ENCODE measurements around the gene FRK. TPM values are rescaled to one million over a fixed set of nuclear protein-coding genes. Genes with fewer than 3 reads are reported as not detected.

The FRK gene
- total and polyA plus RNA-seq, 2 donors from 2014 or later = 5.9 to 25.0 TPM

DNA sequence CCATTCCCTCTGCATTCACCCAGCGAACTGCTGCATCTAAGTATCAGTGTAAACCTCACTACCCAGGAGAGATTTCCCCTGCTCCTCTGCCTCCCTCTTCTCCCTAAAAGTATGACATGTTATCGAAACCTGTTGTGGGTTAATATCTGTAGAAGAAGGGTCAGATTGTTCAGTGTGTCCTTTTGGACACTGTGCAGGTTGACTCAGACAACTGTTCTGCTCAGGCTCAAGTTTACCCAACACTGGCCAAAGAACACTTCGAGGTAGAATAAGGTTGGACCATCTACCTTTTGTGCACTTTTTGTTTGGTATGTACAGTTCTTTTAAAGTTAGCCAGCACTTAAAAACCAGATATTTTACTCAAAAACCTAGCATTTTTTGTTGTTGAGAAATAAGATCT, 44.6 kb upstream of the FRK start:
- Histone ChIP-seq H3K9me3 (ENCODE audit: control insufficient read depth in 2 of 3, insufficient read depth in 1 of 3, low read length in 3 of 3) (no peaks in the 10 kb centered on the region), H3K4me3 (ENCODE audit: low read length in 3 of 3) (peak overlapping the region in 1 of 3 donors; percentile 7), H3K27me3 (ENCODE audit: control insufficient read depth, insufficient read depth, low read length) (no peaks in the 10 kb centered on the region), H3K36me3 (ENCODE audit: control insufficient read depth in 2 of 3, insufficient read depth in 3 of 3, low read length in 3 of 3) (peaks cover 0 to 21% (median 7%) of the 10 kb centered on the region in 3 donors), H3K9ac (ENCODE audit: low read length in 3 of 3) (peak overlapping the region in 1 of 3 donors; percentile 6), H3K4me1 (ENCODE audit: control insufficient read depth in 2 of 3, insufficient read depth in 2 of 3, low read depth in 1 of 3, low read length in 3 of 3) (peaks cover 0 to 34% (median 26%) of the 10 kb centered on the region in 3 donors), H3K27ac (ENCODE audit: low read depth in 2 of 2, low read length in 2 of 2) (peak overlapping the region; percentile 26 to 78)
- DNase-seq (no peak), FAIRE-seq (no peak)
- no peak for TF ChIP-seq CTCF (IDR thresholded peaks at IDR 0.05; ENCODE audit: borderline replicate concordance, extremely low read depth, insufficient read depth)
- intact Hi-C loops (cut with DNase I) = no loop called here

- H3K36me3 ChIP-seq (ENCODE audit: control insufficient read depth in 2 of 3, insufficient read depth in 3 of 3, low read length in 3 of 3) = peaks cover 0 to 16% (median 5%) of the 10 kb centered on the region in 3 donors
- H3K9ac ChIP-seq (ENCODE audit: low read length in 3 of 3) = no peak overlapping the region
- no peak for TF ChIP-seq CTCF (IDR thresholded peaks at IDR 0.05; ENCODE audit: borderline replicate concordance, extremely low read depth, insufficient read depth)
- DNase-seq (no peak), FAIRE-seq (no peak)
- intact Hi-C loops (cut with DNase I) = no loop called here
- H3K27me3 ChIP-seq (ENCODE audit: control insufficient read depth, insufficient read depth, low read length) = no peaks in the 10 kb centered on the region
- peak overlapping the region in 2 of 3 donors; percentile 7 to 24 for H3K4me3 ChIP-seq (ENCODE audit: low read length in 3 of 3)
- peaks cover 0 to 34% (median 26%) of the 10 kb centered on the region in 3 donors for H3K4me1 ChIP-seq (ENCODE audit: control insufficient read depth in 2 of 3, insufficient read depth in 2 of 3, low read depth in 1 of 3, low read length in 3 of 3)
- H3K27ac ChIP-seq (ENCODE audit: low read depth in 2 of 2, low read length in 2 of 2) = peak overlapping the region in 1 of 2 donors; percentile 26
- no peaks in the 10 kb centered on the region for H3K9me3 ChIP-seq (ENCODE audit: control insufficient read depth in 2 of 3, insufficient read depth in 1 of 3, low read length in 3 of 3)
Observed at GRCh38 chr6:116104636-116105035, 43.9 kb upstream of the FRK start.

- intact Hi-C loops (cut with DNase I) = no loop called here
- DNase-seq (no peak), FAIRE-seq (no peak)
- H3K36me3 ChIP-seq (ENCODE audit: control insufficient read depth in 2 of 3, insufficient read depth in 3 of 3, low read length in 3 of 3) = no peaks in the 10 kb centered on the region
- no peaks in the 10 kb centered on the region for H3K9me3 ChIP-seq (ENCODE audit: control insufficient read depth in 2 of 3, insufficient read depth in 1 of 3, low read length in 3 of 3)
- H3K4me1 ChIP-seq (ENCODE audit: control insufficient read depth in 2 of 3, insufficient read depth in 2 of 3, low read depth in 1 of 3, low read length in 3 of 3) = peaks cover 0 to 40% (median 33%) of the 10 kb centered on the region in 3 donors
- H3K27me3 ChIP-seq (ENCODE audit: control insufficient read depth, insufficient read depth, low read length) = no peaks in the 10 kb centered on the region
- H3K27ac ChIP-seq (ENCODE audit: low read depth in 2 of 2, low read length in 2 of 2) = no peak overlapping the region
- TF ChIP-seq CTCF (IDR thresholded peaks at IDR 0.05; ENCODE audit: borderline replicate concordance, extremely low read depth, insufficient read depth) = no peak
- peak overlapping the region in 1 of 3 donors; percentile 94 for H3K4me3 ChIP-seq (ENCODE audit: low read length in 3 of 3)
- H3K9ac ChIP-seq (ENCODE audit: low read length in 3 of 3) = no peak overlapping the region
Observed at GRCh38 chr6:116102873-116103272, 42.2 kb upstream of the FRK start.

DNA sequence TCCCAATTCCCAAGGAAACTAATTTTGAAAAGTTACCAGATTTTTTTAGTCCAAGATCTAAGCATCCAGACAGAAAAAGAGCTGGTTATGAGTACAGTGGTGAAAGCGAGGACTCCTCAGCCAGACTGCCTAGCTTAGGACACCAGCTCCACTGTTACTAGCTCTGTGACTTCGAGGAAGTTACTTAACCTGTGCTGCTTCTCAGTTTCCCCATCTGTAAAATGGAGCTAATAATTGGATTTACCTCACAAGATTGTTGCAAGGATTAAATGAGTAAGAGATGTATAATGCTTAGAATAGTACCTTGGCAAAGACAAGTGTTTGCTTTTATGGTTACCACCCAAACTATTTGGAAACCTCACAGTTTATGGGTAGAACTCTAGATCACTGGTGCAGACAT, 41.1 kb upstream of the FRK start:
- no peaks in the 10 kb centered on the region for H3K36me3 ChIP-seq (ENCODE audit: control insufficient read depth in 2 of 3, insufficient read depth in 3 of 3, low read length in 3 of 3)
- DNase-seq (no peak), FAIRE-seq (no peak)
- H3K27ac ChIP-seq (ENCODE audit: low read depth in 2 of 2, low read length in 2 of 2) = peak overlapping the region; percentile 95 to 98
- H3K27me3 ChIP-seq (ENCODE audit: control insufficient read depth, insufficient read depth, low read length) = no peaks in the 10 kb centered on the region
- no peaks in the 10 kb centered on the region for H3K9me3 ChIP-seq (ENCODE audit: control insufficient read depth in 2 of 3, insufficient read depth in 1 of 3, low read length in 3 of 3)
- H3K9ac ChIP-seq (ENCODE audit: low read length in 3 of 3) = peak overlapping the region; percentile 0 to 83 (median 83)
- peaks cover 0 to 38% (median 33%) of the 10 kb centered on the region in 3 donors for H3K4me1 ChIP-seq (ENCODE audit: control insufficient read depth in 2 of 3, insufficient read depth in 2 of 3, low read depth in 1 of 3, low read length in 3 of 3)
- no peak for TF ChIP-seq CTCF (IDR thresholded peaks at IDR 0.05; ENCODE audit: borderline replicate concordance, extremely low read depth, insufficient read depth)
- H3K4me3 ChIP-seq (ENCODE audit: low read length in 3 of 3) = peak overlapping the region; percentile 75 to 94 (median 82)
- intact Hi-C loops (cut with DNase I) = no loop called here

Measured in kidney (tissue), 14 donors.